ENCODE results near the gene MYH15.

MYH15 gene

DNA sequence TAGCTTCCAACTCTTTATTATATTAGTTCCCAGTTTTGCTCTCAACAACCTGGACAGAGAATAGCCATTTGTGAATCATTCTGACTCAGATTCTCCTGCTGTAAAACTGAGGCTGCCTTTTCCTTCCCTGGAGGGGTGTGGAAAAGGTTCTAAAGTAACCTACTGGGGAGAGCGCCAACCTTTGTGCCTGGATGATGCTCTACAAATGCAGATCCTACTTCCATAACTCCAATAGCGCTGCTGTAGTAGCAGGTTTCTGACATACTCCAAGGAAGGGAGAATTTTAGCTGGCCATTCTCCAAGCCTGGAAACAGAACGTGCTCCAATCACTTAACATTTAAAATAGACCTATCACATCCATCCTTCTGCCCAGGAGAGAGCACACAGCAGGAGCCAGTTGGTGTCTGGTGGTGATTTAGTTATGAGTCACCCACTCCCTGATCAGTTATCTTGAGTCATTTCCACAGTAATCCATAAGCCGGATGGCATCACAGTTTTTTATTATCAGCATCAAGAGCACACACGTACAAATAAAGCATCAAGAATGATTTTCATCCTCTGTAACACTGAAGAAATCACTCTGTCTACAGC lies 38.3 kb downstream of the MYH15 start:
- DNase-seq (ENCODE audit: low spot score): no peak

DNA sequence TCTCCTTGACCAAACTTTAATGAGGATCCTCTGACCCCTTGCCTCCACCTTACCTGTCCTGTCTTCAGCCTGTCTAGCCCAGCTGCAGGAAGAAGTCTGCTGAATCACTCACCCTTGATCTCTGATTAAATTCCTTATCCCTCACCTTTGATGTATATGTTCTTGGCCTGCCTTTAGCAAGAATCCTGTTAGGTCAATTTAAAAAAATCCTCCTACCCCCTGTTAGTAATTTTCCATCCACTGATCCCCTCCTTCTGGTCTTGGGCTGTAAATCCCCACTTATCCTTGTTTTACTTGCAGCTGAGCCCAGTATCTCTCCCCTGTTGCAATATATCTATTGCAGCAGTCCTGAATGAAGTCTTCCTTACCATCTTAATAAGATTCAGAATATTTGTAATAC lies 39.0 kb downstream of the MYH15 start:
- no peak for DNase-seq (ENCODE audit: low spot score)

DNA sequence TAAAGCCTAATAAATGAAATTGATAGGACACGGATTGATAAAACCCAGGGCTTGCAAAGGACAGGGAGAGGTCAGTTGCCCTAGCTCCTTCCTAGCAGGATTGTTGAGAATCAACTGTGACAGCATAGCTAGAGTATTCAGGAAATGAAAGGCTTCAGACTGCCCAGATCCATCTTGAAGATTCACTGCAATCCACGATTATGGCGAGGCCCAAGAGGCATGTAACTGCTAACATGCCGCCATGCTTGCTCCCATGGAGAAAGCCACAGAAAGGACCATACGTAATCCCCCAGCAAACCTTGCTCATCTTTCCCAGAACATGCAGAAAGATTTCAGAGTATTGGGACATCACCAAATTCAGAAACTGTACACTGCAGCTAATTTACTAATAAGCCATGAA lies 41.3 kb downstream of the MYH15 start:
- DNase-seq (ENCODE audit: low spot score): no peak

DNA sequence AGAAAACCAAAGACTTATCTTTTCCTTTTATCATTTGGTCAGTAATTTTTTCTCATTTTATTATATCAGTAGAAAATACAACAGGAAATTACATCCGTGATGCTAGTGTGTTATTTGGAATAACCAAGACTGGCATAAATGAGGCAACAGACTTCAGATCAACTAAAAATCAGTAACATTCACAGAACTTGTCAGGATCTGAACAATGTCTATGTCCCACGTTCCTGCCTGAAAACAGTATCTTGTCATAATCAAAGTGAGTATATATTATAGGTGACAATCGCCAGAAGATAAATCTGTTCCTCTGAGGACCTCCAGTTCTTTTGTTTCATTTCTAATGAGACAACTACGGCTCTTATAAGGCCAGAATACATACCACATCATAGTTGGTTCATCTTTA lies 41.8 kb downstream of the MYH15 start:
- no peak for DNase-seq (ENCODE audit: low spot score)

DNA sequence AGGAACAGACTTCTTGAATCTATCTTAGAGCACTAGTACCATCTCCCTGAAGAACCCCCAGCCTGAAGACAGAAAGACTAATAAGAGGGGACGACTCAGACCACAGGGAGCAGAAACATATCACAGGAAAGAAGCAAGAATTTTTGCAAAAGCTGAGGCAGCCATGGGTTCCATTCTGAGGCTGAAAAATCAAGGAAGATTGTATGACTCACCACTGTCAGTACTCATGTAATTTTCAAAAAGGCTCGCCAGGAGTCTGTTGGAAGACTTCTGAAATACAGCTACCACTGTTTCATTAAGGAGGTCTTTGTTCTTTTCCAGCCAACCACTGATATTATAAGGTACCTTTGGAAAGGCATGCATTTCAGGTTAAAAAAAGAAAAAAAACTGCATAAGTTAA lies 47.5 kb downstream of the MYH15 start:
- DNase-seq (ENCODE audit: low spot score): no peak

DNA sequence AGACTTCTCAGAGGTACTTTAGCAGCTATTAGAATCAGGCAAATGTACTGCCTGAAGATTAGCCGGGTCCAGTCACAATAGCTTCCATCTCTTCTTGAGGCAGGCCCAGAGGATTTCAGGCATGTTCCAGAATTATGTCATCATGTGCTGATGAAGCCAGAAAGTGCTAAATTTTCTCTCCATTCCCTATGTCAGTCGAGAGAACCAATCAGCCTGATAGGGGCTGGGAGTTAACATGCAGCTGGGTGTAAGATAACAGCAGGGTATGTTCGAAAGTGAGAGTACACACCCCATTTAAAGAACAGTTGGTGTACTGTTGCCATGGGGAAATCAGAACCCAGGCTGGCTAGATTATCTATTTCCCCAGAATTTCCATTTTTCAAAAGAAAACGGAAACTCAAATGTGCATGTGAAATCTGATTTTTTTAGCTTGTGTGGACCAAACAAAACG lies 48.7 kb downstream of the MYH15 start:
- no peak for DNase-seq (ENCODE audit: low spot score)

DNA sequence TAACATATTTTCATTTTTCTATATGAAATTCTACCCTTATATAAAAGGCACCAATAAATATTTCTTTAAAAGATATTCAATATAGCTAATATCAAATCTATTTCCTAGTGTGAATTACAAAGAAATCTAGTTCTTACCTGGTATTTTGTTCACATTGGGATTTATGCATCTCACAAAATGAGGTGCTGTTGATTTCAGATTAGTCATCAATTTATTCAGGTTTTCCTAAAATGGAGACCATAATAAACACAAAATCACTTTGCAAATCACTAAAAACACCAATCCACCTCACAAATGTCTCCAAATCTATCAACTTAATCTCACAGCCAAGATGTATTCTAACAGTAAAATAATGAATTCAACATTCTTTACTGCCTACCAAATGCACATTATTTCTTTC lies 51.2 kb downstream of the MYH15 start:
- no peak for DNase-seq (ENCODE audit: low spot score)

DNA sequence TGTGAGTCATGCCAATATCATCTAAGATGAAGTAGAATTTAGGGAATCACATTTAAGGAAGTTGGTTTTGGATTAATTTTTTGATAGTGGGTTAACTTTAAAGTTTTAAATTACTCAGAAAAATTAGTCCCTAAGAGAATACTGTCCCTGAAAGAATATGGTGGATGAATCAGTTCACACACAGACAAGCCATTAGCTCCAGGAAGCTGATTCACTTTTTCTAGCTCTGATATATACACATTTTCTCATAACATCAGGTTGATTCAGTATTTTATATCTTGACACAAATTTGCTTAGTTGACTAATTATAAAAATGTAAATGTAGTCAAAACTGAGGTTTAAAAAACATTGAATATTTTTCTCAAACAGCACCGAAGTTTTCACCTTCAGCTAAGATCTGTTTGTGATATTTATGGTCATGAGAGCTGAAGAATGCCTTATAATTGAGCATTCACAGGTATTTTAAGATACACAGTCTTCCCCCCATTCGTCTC lies 55.1 kb downstream of the MYH15 start:
- DNase-seq (ENCODE audit: low spot score): no peak

DNA sequence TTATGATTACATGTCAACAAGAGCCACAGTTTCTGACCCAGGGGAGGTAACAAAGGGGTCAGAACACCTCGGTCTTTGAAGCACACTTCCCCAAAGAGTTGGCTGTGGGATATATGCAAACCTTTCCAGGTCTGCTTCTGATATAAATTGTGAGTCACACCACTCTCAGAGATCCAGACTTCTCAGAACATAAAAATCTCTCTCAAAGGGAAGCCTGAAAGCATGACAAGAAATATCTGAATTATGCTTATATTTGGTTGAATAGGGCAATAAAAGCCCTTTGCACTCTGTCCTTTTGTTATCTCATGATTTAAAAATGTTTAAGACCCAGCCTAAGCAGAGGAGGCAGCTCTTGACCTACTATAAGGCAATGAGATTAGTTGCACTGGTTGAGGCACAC lies 56.8 kb downstream of the MYH15 start:
- no peak for DNase-seq (ENCODE audit: low spot score)

DNA sequence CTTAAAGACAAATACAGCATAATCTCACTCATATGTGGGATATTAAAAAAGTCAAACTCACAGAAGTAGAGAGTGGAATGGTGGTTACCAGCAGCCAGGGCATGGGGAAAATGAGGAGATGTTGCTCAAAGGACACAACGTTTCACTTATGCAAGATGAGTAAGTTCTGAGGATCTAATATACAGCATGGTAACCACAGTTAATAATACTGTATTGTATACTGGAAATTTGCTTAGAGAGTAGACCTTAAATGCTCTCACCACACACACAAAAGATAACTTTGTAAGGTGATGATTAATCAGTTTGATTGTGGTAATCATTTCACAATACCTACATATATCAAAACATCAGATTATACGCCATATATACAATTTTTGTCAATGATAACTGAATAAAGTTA lies 60.0 kb downstream of the MYH15 start:
- DNase-seq (ENCODE audit: low spot score): no peak

DNA sequence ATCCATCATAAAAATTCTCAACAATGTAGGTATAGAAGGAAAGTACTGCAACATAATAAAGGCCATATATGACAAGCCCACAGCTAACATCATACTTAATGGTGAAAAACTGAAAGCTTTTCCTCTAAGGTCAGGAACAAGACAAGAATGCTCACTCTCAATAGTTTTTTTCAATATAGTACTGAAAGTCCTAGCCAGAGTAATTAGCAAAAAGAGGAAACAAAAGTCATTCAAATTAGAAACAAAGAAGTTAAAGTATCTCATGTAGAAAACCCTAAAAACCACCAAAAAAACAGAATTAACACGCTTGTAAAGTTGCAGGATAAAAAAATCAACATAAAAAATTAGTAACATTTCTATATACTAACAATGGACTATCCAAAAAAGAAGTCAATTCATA lies 61.8 kb downstream of the MYH15 start:
- DNase-seq (ENCODE audit: low spot score): no peak

DNA sequence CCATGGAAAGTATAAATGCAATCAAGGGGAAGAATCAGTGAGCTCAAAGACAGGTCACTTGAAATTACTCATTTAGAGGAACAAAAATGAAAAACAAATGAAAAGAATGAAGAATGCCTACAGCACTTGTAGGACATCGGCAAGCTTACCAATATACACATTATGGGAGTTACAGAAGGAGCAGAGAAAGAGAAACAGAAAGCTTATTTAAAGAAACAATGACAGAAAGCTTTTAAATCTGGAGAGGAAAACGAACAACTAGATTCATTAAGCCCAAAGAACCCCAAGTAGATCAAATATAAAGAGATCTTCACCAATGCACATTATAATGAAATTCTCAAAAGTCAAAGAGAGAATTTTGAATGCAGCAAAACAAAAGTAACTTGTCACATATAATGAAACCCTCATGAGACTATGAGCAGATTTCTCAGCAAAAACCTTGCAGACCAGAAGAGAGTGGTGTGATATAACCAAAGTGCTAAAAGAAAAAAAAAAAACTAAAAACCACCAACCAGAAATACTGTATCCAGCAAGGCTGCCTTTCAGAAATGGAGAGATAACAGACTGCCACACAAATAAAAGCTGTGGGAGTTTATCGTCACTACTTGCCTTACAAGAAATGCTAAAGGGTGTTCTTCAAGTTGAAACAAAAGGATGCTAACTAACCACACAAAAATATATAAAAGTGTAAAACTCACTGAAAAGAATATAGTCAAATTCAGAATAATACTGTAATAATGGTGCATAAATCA lies 63.1 kb downstream of the MYH15 start:
- no peak for DNase-seq (ENCODE audit: low spot score)

DNA sequence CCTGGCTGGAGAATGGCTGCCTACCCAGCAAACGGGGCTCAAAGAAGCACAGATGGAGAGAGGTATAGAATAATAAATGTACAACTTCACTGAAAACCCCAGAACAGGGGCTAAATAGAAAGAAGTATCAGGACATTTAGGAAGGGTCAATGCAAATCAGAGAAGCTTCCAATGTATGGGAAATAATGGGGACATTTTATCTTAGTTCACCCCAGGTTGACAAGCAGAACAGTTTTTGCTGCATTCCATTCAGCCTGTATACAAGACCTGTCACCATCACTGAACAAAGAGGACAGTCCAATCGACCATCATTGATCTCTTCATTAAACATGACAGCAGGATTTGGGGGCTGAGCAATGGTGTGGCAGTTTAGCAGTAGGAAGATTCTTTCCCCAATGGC lies 68.1 kb downstream of the MYH15 start:
- DNase-seq (ENCODE audit: low spot score): no peak

DNA sequence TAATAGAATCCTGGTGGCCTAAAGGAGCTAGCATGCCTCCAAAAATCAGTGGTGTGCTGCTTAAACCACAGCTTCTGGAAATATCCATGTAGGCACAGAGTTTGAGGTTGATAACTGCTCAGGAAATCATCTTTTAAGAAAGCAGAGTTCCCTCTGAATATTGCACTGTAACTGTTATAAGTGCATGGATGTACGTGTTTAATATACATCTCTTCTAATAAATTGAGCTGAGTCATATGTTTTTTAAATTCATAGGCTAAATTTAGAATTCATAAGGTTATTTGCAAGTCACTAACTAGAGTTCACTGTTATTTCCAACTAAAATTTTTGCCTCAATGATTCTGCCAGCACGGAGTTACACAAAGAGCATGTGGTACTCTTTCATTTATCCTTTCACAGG lies 68.9 kb downstream of the MYH15 start:
- DNase-seq (ENCODE audit: low spot score): no peak

DNA sequence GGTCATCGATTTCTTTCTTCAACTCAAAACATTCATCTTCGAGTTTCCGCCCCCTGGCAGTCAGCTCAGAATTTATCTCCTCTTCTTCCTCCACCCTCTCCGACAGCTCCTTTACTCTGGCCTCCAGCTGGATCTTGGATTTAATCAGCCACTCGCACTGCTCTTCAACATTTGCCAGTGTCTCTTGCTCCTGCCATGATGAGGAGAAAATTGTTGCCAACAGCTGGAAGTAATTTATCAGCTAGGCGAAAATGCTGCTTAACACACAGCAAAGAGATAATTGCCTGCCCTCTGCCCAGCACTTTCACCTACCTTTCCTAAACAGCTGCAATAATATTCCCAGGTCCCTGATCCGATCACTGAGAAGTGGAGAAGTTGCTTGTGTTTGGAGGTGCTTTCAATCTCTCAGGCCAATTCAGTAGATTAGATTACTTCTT lies 69.3 kb downstream of the MYH15 start:
- DNase-seq (ENCODE audit: low spot score): no peak

DNA sequence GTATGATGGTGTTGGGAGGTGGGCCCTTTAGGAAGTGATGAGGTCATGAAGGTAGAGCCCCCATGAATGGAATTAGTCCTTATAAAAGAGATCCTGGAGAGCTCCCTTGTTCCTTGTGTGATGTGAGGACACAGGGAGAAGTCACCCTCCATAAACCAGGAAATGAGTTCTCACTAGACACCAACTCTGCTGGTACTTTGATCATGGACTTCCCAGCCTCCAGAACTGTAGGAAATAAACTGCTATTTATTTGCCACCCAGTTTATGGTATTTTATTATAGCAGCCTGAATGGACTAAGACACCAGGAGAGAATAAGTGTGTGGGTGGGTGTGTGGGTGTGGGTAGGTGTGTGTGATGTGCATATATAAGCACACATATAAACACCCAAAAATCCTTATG lies 71.9 kb downstream of the MYH15 start:
- DNase-seq (ENCODE audit: low spot score): no peak

DNA sequence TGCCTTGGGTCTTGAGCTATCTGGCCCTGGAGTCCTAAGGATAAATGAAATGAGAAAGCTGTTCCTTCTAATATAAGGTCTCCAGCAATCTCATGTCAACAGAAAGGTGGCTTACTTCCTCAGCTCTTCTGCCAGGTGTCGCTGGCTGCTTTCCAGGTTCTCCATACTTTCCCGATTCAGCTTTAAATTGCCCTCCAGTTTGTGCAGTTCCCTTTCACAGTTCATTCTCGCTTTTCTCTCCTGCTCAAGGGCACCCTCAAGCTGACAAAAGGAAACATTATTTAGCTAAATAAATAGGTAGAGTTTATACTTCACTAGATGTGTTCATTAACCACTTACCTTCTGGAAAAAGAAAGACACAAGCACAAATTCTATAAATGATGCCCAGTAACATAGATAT lies 73.0 kb downstream of the MYH15 start:
- no peak for DNase-seq (ENCODE audit: low spot score)

DNA sequence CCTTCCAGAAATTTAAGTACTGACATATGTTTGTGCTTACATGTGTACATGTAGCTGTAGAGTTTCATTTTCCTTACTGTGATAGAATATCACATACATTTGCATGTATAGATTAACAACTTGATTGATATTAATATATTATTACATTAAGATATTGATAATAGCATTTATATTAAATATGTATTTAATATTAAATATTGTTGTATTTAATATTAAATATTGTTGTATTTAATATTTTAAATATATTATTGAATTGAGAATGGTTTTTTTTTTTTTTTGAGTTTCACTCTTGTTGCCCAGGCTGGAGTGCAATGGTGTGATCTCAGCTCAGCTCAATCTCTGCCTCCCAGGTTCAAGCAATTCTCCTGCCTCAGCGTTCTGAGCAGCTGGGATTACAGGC lies 76.5 kb downstream of the MYH15 start:
- DNase-seq (ENCODE audit: low spot score): no peak

DNA sequence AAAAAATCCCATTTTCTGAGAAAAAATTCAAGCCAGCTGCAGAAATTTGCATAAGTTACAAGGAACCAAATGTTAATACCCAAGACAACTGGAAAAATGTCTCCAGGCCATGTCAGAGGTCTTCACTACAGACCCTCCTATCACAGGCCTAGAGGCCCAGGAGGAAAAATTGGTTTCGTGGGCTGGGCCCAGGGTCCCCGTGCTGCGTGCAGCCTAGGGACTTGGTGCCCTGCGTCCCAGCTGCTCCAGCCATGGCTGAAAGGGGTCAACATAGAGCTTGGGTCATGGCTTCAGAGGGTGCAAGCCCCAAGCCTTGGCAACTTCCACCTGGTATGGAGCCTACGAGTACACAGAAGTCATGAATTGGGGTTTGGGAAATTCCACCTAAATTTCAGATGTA lies 78.0 kb downstream of the MYH15 start:
- no peak for DNase-seq (ENCODE audit: low spot score)

DNA sequence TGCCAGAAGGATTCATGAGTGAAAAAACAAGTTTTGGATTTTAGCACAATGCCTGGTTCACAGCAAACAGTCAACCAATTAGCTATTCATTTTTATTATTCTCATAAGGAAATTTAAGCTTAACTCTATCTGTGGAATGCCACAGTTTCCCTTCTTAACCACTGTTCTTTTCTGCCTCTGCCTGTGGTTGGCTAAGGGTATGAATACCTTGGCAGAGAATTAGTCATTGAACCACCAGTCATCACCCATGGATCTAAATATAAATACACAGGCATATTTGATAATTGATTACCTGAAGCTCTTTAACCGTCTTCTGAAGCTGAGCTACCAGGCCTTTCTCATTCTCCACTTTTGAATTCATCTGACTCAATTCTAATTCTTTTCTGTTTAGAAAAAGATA lies 79.9 kb downstream of the MYH15 start:
- no peak for DNase-seq (ENCODE audit: low spot score)

DNA sequence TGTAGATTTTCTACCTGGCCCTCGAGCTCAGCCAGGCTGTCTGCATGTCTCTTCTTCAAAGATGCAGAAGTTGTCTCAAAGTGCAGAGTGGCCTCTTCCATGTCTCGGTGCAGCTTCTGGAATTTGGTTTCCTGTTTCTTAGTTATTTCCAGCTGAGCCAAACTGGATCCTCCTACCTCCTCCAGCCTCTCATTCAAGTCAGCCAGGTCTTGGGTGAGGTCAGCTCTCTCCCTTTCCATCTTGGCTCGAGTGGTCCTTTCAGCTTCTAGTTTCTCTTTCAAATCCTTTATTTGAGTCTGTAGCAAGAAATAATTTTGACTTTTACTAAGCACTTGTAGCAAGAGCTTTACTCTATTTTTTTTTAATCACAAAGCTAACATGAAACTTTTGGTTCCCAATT lies 81.8 kb downstream of the MYH15 start:
- DNase-seq (ENCODE audit: low spot score): no peak

DNA sequence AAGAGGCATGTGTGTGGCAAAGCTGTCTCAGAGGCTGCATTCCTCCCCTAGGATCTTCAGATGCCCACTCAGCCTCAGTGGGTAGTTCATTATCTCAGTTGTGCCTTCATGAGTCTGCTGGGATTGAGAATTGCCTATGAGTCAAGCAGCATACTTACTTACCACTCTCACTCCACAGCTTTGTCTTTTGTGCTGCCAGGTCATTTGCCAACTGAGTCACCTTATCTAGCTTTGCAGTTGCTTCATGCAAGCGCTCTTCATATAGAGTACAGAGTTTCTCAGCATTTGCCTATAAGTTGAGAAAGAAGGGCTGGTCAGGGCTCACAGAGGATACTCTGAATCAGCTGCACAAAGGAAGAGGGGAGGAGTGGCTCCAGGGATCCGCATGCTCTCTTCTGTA lies 89.5 kb downstream of the MYH15 start:
- no peak for DNase-seq (ENCODE audit: low spot score)

DNA sequence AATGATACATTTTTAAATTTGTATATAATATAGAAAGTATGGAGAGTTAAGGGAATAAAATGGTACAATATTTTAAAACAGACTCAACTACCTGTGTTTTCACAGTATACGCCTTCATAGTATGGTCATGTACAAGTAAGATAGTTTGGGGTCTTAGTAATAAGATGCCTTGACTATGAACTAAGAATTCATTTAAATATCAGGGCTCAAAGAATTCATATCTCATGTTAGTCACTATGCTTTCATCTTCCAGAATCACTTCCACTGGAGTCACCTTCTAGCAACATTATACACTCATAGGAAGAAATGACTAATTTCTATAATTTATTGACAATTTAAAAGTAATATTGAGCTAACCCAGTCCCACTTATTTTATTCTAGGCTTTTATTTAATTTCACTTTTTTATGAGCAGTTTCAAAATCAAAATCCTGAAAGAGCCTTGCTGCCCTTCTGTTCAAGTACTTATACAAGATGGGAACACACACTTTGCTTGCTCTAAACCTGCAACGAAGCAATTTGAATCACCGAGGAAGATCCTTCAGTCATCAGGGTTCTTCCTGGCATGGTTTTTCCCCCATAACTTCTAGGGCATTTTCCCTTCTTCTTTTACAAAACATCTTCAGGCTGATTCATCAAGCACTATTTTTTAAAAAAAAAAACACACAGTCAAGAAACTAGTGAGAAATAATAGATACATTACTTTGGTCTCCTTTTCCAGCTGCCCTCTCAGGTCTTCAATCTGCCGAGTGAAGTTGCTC lies 94.1 kb downstream of the MYH15 start:
- DNase-seq (ENCODE audit: low spot score): no peak
